DMS 273 (cell line): ENCODE data around the gene PLEKHG4B.
"Not testable (repeated sequence)": the region's sequence is repeated elsewhere in the genome, so short reads cannot be mapped to it uniquely, and the experiment has no call there.

Source experiments
- DNase-seq: peaks from one replicate; lab custom pipeline; 2025; ENCODE audit not compliant: unreplicated experiment; lab: John Stamatoyannopoulos, UW

The PLEKHG4B gene

GRCh38 chr5:155651-156410 is 63.9 kb downstream of the PLEKHG4B start:
- DNase-seq: no peak

GRCh38 chr5:156411-157072 is 64.6 kb downstream of the PLEKHG4B start:
- no peak for DNase-seq

DNA sequence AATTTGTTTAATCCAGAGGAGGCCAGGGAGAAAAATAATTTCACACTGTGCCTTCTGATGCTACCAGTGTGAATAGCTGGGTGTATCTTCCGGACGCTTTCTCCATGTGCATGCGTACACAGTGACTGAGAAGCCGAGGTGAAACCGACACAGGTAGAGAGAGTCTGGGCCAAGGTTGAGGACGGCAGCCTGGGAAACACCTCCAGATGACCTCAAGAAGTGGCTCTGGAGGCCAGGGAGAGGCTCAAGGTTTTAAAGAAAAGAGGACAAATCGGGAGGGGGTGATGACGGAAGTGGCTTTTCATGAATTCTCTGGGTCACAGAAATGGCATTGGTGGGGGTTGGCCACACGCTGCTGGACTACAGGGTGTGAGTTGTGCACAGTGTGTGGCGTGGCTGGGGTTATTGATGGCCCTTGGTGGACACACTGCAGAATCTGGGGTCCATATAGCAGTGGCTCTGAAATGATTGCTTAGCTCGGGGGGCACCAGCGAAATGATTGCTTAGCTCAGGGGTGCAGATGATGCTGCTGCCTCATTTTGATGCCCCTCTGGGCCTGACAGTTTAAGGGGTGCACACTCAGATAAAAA is 65.3 kb downstream of the PLEKHG4B start:
- DNase-seq: no peak

GRCh38 chr5:157801-158200 is 65.8 kb downstream of the PLEKHG4B start:
- no peak for DNase-seq

DNA sequence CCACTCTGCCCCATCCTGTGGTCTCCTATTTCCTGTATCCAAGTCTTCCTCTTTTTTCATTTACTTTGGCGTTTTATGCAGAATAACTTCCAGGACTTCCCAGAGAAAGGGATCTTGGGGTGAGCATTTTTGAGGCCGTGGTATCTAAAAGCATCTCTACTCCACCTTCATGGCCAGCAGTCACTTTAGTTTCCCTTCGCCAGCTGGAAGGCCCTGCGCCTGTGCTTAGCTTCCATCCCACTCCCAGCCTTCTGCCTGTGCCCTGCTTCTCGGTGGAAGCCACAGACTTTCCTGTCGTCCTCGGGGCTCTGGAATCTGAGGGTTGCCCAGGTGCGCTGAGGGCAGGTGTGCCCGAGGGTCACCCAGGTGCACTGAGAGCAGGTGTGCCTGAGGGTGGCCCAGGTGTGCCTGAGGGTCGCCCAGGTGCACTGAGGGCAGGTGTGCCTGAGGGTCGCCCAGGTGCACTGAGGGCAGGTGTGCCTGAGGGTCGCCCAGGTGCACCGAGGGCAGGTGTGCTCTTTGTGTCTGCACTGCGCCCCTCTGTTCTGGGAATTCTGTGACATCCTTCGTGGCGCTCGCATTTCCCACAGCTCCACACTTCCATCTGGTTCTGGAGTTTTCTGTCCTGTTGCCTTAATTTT is 67.0 kb downstream of the PLEKHG4B start:
- DNase-seq: no peak

DNA sequence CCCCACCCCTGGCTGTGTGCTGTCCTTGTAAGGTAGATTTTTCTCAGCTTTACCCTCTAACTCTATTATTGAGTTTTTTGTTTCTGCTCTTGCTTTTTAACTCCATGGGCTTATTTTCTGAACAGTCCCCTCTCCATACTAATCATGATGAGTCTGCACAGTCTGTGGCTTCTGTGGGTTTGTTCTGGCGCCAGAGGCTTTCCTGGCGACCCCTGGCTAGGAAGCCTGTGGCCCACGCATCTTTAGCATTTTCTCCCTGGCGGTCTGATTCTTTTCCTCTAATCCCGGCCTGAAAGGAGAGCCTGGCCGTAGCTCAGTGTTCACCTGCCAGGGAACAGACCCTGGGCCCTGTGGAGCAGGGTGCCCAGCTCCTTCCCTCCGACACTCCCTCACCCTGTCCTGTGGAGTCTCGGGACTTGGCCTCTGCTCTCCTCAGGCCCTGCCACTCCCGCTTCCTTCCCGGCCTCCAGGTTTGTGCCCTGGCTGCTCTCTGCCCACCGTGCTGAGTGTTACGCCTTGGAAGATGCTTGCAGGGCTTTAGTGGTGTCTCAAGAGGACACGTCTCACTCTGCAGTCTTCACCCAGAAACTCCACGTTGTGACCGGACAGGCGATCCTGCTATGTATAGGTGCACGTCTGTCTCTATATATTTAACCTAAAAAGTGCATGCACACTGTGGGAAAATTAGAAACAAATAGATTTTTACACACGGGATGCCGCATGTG is 67.6 kb downstream of the PLEKHG4B start:
- DNase-seq: no peak

- DNase-seq: no peak
Observed at GRCh38 chr5:160173-160510, 68.2 kb downstream of the PLEKHG4B start.

GRCh38 chr5:160921-161802 is 69.2 kb downstream of the PLEKHG4B start:
- DNase-seq: no peak

DNA sequence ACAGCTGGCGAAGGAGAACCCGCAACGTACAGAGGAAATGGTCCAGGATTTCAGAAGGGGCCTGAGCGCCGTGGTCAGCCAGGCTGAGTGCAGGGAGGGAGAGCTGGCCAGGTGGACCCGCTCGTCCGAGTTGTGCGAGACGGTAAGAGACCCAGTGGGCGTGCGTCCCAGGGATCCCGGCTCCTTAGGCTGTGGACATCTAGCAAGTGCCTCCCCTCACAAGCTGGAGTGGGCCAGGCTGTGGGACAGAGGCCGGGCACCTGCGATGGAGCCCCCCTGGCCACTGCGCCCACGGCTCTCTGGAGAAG is 69.8 kb downstream of the PLEKHG4B start:
- no peak for DNase-seq

GRCh38 chr5:162190-162564 is 70.2 kb downstream of the PLEKHG4B start:
- DNase-seq: no peak

DNA sequence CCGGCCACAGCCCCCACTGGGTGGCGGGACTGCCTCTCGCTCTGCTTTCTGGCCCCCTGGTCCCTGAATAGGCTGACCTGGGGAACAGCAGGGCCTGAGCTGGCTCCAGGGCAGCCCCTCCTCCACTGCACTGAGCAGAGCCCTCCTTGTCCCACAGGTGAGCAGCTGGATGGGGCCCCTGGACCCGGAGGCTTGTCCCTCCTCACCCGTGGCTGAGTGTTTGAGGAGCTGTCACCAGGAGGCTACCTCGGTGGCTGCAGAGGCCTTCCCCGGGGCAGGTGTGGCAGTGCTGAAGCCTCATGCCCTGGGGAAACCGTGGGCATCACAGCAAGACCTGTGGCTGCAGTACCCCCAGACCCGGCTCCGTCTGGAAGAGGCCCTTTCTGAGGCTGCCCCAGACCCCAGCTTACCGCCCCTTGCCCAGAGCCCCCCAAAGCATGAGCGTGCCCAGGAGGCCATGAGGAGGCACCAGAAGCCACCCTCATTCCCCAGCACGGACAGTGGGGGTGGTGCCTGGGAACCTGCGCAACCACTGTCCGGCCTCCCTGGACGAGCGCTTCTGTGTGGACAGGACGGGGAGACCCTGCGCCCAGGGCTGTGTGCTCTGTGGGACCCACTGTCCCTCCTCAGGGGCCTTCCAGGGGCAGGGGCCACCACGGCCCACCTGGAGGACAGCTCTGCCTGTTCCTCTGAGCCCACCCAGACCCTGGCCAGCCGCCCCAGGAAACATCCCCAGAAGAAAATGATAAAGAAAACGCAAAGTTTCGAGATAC is 70.8 kb downstream of the PLEKHG4B start:
- no peak for DNase-seq

GRCh38 chr5:163338-163620 is 71.3 kb downstream of the PLEKHG4B start:
- no peak for DNase-seq

DNA sequence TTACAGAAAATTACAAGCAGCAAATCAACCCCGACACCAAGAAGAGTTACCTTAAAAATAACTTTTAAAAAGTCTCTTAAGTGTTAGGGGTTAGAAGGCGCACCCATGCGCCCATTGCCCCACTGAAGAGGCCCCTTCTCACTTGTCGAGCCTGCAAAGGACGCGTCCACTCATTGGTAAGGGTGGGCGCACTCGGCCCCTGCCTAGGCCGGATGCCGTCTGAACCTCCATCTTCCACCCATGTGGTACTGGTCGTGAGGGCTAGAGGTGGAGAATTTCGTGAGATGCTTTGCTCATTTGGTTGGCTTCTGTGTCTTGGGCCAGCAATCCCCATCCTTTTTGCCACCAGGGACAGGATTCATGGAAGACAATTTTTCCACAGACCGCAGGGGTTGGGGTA is 71.9 kb downstream of the PLEKHG4B start:
- no peak for DNase-seq

GRCh38 chr5:164244-164643 is 72.3 kb downstream of the PLEKHG4B start:
- no peak for DNase-seq

DNA sequence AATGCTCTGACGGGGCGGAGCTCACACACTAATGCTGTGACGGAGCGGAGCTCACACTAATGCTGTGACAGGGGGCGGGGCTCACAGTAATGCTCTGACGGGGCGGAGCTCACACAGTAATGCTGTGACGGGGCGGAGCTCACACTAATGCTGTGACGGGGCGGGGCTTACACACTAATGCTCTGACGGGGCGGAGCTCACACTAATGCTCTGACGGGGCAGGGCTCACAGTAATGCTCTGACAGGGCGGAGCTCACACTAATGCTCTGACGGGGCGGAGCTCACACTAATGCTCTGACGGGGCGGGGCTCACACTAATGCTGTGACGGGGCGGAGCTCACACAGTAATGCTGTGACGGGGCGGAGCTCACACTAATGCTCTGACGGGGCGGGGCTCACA is 72.8 kb downstream of the PLEKHG4B start:
- DNase-seq: not testable (repeated sequence)

GRCh38 chr5:166441-167372 is 74.7 kb downstream of the PLEKHG4B start:
- no peak for DNase-seq

DNA sequence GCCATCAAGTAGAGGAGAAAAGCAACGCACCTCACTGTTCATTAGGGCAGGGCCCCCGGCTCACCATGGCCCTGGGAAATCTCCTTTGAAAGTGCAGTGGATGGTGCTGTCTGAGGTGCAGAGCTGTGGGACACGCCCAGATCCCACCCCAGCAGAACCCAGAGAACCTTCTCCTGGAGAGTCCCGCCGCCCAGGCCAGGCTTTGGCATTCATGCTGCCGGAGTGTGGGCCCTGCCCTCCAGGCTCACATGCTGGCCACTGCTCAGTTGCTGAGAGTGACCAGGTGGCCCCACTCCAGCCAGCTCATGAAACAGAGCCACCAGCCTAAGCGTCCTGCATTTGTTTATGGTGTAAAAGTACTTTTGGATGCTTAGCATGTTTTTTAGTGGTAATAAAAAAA is 75.5 kb downstream of the PLEKHG4B start:
- no peak for DNase-seq

DNA sequence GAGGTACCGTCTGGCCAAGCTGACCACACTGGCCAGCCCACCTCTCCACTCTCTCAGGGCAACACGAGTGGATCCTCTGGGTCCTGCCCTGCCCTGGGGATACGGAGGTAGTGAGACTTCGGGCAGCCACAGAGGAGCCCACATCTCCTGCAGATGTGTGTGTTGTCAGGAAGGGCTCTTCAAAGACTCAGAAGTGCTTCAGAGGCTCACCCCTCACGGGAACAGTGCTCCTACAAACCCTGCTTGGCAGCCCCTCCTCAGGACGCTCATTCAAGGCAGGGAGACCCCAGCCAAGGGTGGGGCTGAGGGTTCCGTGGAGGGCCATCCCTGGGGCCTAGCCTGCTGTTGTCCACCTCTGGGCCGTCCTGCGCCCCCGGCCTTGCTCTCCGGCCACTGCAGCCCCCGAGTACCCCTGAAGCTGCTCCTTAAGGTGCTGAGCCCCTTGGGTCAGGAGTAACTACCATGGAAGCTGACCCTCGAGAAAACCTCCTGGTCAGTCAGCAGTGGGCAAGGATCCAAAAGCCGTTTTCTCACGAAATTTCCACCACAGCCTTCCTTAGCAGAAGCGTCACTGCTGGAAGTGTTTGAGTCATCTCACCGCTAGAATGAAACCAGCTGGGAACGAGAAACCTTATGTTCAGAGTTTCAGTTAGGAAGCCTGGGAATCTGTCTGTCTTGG is 76.2 kb downstream of the PLEKHG4B start:
- DNase-seq: no peak
